ENCODE results near the gene CD320.

The CD320 gene

GRCh38 chr19:8261347-8261746, 46.8 kb downstream of the CD320 start:
- no peak for TF ChIP-seq CTCF (IDR thresholded peaks at IDR 0.05; ENCODE audit: low read depth, low read length)
- H3K4me3 ChIP-seq (ENCODE audit: low read depth, low read length), result no peak overlapping the region

GRCh38 chr19:8259922-8260247, 48.3 kb downstream of the CD320 start:
- no peak overlapping the region for H3K4me3 ChIP-seq (ENCODE audit: low read depth, low read length)
- no peak for TF ChIP-seq CTCF (IDR thresholded peaks at IDR 0.05; ENCODE audit: low read depth, low read length)

GRCh38 chr19:8259142-8259921, 48.8 kb downstream of the CD320 start:
- no peak overlapping the region for H3K4me3 ChIP-seq (ENCODE audit: low read depth, low read length)
- TF ChIP-seq CTCF (IDR thresholded peaks at IDR 0.05; ENCODE audit: low read depth, low read length), result no peak

- no peak for TF ChIP-seq CTCF (IDR thresholded peaks at IDR 0.05; ENCODE audit: low read depth, low read length)
- no peak overlapping the region for H3K4me3 ChIP-seq (ENCODE audit: low read depth, low read length)
These were observed 51.1 kb downstream of the CD320 start for GRCh38 chr19:8257052-8257443.

- H3K4me3 ChIP-seq (ENCODE audit: low read depth, low read length), result no peak overlapping the region
- TF ChIP-seq CTCF (IDR thresholded peaks at IDR 0.05; ENCODE audit: low read depth, low read length), result no peak
These were observed 51.7 kb downstream of the CD320 start for GRCh38 chr19:8256276-8257051.

- TF ChIP-seq CTCF (IDR thresholded peaks at IDR 0.05; ENCODE audit: low read depth, low read length), result no peak
- H3K4me3 ChIP-seq (ENCODE audit: low read depth, low read length), result no peak overlapping the region
These were observed 52.6 kb downstream of the CD320 start for GRCh38 chr19:8255426-8256125.
